HS-27A (cell line): ENCODE measurements around the gene IZUMO1.
A peak's percentile ranks its signal among the peaks of the same experiment; 100 is the strongest.
"Not testable (repeated sequence)": the region's sequence is repeated elsewhere in the genome, so short reads cannot be mapped to it uniquely, and the experiment has no call there.

Experiments
- DNase-seq: peaks from one replicate; pipeline ENCODE4 v3.0.0-alpha.2; 2012; ENCODE audit warnings: low read depth, missing footprints

IZUMO1 gene

DNA sequence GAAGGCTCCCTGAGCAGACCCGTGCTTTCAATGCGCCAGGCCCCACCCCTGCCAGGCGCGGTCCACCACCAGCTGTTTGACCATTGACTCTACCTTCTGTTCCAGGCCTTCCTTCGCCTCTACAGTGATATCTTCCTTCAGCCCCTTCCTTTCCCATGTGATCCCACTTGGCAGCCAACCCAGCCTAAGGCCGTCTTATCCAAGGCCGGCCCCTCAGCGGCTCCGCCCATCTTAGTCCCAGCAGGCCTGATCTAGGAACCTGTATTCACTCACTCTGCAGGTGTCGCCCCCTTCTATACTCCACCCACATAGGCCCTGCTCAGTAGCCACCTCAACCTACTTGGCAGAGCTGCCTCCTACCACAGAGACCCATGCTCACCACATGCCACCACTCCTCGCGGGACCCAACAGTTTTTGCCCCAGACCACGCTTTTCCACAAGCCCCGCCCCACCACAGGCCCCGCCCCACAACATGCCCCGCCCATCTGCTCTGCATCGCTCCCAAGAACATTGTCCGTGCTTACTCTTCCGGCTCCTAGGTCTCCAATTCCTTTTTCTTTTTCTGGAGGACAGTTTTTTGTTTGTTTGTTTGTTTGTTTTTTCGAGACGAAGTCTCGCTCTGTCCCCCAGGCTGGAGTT is 9.2 kb downstream of the IZUMO1 start:
- no peak for DNase-seq

DNA sequence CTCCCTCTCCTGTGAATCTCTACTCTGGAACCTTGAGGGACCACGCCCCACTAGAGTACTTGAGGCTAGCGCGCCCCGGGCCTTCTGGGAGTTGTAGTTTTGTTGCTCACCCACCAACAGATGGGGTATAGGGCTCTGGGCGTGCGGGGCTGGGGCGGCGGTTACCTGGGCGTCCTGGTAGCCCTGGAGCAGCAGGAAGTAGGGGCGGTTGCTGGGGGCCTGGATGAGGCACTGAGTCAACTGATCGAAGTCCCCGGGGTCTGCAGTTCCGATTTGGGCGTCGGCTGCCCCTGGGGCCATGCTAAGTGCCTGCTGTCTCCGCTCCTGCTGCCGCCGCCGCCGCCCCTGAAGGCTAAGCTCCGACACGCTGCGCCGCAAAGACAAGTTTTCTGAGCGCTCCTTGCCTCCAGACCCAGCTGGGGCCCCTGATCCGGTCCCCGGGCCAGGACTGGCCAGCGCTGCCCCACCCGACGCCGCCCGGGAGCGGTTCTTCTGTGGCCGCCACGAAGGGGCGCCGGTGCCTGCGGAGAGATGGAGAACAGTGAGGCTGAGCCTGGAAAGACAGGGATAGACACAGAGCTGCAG is 11.6 kb downstream of the IZUMO1 start:
- no peak for DNase-seq

DNA sequence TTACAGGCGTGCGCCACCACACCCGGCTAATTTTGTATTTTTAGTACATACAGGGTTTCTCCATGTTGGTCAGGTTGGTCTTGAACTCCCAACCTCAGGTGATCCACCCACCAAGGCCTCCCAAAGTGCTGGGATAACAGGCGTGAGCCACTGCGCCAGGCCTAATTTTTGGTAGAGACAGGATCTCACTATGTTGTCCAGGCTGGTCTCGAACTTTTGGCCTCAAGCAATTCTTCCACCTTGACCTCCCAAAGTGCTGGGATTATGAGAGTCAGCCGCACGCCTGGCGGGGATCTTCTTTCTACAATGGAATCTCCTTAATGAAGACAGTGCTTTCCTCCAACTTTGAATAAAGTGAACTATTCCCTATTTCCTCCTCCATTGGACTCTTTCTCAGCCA is 12.1 kb downstream of the IZUMO1 start:
- no peak for DNase-seq

DNA sequence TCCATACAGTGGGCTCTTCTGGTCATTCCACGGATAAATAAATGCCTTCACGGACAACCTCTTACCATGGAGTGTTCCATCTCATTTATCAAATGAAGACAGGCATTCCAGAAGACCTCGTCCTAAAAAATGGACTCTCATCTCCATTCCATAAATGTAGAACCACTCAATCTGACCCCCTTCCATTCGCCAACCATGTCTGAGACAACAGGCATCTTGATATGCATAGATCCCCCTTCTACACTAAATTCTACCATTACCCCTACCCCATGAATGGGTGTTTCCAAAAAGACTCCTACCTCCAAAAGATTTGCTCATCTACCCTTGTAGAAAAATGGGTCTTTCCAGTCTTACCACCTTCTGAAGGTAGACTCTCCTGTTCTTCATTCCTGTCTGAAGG is 15.3 kb downstream of the IZUMO1 start:
- no peak for DNase-seq

DNA sequence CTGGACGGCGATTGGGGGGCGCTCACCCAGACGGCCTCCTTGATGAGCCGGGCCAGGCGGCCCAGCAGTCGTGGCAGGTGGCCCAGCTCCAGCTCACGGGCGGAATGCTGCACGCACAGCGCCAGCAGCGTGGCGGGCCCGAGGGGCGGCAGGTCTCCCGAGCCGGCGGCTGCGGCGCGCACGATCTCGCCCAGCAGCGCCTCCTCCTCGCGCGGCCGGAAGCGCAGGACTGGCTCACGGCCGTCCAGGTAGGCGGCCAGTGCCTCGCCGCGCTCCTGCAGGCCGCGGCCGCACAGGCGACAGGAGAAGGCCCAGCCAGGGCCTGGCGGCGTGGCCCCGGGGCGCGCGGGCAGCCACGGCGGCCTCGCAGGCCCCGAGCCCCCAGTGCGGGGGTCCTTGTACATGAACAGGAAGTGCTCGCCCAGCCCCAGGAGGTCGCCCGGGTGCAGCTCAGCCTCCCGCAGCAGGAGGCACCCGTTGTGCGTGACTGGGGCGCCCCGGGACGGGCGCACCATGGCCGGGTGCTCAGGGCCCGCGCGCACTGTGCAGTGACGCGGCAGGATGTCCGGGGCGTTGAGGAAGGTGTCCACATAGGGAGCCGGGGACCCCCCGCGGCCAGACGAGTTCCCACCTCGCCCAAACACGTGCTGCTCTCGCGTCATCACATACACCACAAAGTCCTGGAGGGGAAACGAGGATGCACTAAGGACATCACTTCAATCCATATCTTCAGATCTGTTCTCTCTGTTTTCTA is 17.6 kb downstream of the IZUMO1 start:
- no peak for DNase-seq

DNA sequence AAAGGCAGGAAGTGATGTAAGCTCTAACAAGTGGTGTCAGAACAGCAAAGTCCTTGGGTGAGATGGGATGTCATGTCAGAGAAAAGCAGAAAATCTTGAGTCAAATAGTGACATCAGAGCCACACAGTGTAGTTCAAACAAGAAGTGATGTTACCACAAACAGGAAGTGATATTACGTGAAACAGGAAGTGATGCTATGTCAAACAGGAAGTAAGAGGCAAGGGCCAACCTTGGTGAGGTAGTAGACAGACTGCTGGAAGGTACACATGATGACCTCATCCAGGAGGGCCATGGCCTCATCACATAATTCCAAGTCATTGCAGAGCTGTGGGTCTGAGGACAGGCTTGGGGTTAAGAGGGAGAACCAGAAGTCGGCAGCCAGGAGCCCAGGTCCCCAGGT is 20.2 kb downstream of the IZUMO1 start:
- DNase-seq = no peak

DNA sequence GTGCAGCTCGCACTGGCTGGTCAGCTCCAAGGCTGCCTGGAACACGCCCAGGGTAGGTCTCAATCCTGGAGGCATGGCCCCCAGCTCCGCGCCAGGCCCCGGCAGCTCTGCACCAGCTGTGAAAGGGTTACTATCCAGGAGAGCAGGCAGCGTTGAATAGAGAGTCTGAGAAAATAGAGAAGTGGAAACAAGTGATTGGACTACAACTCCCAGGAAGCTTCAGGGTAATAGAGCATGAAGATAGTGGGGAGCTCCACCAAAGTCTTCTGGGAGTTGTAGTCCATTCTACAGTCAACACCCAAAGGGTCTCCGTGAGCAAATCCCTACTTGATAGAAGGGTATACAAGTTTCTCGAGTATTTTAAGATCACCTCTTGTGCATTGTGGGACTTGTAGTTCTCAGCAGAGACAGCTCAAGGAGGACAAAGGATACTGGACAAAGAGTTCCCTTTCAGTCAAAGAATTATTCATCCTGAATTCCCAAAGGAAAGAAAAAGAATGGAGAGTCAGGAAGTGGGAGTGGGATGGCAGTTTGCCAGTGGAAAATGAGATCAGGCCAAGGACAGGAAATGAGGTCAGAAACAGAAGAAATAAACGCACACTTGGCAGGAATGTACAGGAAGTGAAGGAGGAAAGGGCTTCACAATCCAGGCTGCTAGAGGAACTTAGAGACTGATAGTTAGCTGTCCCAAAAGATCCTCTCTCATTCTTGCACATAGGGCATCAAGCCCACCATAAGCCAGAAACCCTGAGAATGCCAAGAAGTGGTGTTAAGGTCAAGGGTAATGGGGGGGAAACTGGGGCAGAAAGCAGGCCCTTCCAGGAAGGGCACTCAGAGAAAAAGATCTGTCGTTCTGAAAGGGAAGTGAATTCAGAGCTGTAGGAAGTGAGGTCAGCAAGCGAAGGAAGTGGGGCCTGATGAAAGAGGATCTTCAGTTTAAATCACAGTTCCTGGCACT is 21.6 kb downstream of the IZUMO1 start:
- DNase-seq = peak; percentile 85

DNA sequence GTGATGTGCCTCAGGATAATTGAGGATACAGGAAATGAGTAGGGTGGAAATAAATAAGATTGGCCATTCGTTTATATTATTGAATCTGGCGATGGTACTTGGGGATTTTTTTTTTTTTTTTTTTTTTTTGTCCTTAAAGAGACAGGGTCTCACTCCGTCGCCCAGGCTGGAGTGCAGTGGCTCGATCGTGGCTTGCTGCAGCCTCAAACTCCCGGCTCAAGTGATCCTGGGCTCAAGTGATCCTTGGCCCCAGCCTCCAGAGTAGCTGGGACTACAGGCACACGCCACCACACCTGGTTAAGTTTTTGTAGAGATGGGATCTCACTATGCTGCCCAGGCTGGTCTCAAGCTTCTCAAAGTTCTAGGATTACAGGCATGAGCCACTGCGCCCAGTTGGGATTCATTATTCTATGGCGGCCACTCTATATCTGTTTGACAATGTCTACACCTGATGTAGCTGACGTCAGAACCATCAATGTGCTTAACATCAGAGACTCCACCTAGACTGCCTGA is 24.5 kb downstream of the IZUMO1 start:
- DNase-seq = no peak

DNA sequence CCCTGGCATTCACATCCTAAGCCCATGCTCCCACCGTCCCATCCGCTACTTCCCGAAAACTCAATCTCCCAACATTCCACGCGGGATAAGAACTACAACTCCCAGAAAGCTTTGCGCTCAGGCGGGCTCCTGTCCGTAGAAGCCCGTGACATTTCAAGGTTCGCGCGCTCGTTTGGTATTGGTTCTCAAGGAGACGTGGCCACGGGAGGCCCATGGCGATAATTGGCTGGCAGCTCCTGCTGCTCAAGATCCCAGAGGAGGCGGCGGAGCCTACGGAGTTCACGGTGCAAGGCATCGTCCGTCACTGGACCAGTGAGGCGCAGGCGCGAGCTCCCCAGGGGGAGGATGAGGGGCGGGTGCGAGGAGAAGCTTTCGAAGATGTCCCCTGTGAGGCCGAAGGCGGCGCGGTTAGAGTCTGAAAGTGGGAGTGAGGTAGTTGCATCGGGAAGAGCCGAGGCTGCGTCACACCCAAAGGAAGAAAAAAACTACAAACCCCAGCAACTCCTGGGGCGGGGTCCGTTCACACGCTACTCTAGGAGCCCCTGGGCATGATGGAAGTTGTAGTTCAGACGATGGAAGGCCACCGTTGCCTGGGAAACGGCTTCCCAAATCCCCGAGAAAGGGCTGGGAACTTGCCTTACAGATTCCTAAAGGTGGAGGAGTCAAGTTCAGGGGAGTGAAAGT is 26.0 kb downstream of the IZUMO1 start:
- peak; percentile 99 for DNase-seq

DNA sequence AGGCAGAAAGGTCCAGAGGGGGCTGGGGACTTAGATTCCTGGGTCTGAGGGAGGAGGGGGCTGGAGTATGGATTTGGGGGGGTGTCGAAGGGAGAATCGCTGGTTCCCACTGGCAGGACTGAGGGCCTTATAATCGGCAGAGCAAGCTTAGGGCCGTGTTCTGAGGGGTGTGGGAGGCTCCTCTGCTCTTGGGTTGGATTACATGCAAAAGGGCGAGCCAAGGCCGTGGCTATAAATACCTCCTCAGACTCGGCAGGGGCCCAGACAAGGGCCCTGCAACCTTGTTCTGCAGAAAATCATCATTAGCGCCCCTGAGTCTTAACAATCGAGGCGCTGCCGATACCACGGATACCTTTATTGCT is 26.5 kb downstream of the IZUMO1 start:
- no peak for DNase-seq

DNA sequence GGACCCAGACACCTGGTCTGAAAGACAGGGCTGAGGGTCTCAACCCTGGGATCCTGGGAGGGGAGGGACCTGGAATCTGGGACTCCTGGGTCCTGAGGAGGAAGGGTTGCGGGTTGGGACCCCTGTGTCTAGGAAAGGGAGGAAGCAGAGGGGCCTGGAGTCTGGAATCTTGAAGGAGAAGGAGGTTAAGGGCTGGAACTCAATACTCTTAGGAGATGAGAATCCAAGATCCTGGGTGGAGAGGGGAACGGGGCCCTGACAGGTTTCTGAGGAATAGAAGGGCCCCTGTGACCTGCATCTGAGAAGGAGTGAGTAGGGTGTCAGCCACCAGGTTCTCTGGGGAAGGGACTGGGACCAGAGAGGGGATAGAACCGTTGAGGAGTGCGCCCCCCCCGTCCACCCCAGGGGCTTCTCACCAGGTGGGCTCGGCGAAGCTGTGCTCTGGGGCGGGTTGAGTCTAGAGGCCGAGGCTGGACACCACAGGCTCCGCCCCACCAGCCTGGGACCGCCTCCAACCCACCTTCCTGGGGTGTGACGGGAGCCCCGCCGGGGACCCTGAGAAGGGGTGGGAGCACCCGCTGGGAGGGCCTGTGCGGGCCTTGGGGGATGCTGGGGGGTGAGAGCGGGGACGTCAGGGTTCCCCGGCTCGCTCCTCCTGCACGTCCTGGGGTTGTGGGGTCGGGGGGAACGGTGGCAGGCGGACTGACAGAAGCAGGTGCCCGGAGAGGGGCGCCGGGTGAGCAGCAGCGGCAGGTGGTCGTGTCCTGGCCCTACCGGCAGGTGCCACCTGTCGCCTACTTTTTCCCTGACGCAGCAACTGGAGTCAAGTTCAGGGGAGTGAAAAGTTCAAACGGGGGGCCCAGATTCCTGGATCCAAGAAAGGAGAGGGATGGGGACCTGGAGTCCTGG is 27.2 kb downstream of the IZUMO1 start, which contains the start of gene MAMSTR:
Gene MAMSTR, minus strand, starts transcription at position 463 of the 909 bp plus-strand sequence. CDS start 694 bp downstream, outside the sequence.
- no peak for DNase-seq

DNA sequence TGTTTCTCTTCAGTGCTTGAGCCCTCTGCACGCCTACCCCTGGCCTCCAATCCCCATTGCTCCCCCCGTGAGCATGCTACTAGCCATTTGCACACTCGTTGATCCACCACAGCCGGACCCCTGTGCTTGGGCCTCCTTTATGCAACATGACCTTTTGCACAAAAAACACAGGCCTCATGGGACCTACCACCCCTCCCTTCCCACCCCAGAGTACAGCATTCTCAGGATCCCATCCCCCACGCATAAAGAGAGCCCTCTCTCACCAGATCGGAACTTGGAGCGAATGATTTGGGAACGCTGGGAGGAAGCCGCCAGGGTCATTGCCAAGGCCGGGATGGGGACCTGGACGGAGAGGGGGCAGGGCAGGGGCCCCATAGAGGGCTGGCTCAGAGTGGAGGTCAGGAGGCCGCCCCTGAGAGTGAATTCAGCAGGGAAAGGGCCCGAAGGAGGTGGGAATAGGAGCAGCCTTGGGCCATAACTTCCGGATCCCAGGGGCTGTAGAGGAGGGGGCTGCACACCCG is 27.9 kb downstream of the IZUMO1 start:
- no peak for DNase-seq

DNA sequence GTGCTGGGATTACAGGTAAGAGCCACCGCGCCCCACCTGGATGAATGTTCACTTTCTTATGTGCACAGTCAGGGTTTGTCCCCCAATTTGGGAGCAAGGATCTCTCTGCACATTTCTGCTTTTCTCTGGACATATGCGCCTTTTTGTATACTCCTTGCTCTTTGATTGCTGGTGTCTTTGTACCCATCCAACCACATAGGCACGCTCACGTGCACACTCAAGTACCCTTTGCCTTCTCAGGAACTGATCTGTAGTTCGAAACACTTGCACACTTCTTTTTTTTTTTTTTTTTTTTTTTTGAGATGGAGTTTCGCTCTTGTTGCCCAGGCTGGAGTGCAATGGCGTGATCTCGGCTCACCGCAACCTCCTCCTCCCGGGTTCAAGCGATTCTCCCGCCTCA is 28.6 kb downstream of the IZUMO1 start:
- not testable (repeated sequence) for DNase-seq

DNA sequence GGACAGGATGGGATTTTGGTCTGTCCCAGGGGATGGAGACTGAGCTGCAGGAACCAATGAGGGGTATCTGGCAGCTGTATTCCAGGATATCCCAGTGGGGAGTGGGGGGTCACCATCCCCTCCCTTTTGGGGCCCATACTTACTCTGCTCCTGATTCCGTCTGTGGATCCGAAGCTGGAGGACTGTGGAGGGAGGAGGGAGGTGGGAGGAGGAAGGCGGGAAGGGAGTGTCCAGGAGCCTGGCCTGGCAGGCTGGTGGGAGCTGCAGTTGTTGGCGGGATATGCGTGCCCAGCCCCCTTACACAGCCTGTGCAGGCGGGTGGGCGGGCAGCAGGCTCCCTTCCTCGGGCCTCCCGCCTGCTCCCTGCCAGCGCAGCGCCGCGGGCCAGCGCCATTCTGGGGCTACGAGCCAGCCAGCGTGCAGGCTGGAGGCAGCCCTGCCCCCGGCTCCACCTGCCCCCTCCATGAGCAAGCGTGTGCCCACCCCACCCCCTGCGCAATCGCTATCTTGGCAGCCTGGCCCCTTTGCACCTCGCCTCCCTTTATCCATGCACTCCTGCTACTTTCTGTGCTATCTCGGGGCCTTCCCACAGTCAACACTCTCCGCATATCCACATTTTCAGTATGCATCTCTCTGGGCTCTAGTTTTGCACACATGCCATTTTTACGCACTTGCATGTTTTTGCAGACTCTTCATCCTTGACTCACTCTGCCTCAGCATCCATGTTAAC is 30.0 kb downstream of the IZUMO1 start:
- no peak for DNase-seq

DNA sequence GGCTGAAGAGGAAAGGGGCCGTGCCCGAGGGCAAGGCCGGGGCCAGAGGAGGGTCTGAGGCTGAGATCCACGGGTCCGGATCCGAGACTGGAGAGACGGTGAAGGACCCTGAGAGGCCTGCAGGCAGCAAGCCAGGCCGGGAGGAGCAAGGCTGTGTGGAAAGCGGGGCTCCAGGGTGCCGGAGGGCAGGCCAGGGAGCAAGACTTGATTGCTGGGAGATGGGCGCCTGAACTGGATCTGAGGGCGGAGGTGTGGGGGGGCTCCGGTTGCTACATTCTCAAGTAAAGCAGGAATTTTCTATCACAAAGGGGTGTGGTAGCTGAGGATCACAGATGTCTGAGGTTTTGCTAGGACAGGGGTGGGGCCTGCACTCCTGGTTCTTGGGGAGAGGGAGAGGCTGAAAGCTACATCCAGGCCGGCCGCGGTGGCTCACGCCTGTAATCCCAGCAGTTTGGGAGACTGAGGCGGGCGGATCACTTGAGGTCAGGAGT is 31.0 kb downstream of the IZUMO1 start:
- no peak for DNase-seq

DNA sequence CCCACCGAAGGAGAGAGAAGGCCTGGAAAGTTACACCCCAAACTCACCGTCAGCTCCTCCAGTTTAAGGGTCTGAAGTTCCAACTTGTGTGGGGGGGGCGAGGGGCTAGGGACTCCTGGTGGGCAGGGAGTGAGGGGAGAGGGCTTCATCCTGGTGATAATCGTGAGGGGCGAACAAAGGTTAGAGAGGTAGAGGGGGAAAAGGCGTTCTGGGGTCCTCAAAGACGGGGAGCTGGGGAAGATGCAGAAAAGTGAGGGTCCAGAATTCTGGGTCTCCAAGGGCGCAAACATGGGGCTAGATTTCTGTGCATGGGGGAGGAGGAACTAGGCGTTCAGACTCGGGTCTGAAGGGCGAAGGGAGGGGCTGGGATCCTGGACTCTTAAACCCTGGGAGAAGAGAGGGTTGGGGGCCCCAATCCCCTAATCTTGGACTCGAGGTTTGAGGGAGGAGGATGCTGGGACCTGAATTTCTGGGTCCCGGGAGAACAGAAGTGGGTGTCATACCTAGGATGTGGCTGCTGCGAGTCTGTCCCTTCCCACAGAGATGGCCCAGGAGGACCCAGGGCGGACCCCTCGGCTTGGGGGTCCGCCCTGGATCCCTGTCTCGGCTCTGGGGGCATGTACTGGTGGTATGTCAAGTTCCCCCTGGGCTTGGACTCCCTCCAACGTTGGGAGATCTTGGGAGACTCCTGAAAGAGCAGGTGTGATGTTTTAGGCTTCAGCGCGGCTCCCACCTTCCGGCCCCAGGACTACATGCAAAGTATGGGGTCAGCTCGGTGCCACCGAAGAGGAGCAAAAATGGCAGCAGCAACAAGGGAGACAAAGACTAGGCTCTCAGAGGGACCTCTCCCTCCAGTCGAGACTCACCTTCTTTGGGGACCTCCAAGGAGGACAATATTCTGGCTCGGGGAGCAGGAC is 31.7 kb downstream of the IZUMO1 start:
- no peak for DNase-seq

DNA sequence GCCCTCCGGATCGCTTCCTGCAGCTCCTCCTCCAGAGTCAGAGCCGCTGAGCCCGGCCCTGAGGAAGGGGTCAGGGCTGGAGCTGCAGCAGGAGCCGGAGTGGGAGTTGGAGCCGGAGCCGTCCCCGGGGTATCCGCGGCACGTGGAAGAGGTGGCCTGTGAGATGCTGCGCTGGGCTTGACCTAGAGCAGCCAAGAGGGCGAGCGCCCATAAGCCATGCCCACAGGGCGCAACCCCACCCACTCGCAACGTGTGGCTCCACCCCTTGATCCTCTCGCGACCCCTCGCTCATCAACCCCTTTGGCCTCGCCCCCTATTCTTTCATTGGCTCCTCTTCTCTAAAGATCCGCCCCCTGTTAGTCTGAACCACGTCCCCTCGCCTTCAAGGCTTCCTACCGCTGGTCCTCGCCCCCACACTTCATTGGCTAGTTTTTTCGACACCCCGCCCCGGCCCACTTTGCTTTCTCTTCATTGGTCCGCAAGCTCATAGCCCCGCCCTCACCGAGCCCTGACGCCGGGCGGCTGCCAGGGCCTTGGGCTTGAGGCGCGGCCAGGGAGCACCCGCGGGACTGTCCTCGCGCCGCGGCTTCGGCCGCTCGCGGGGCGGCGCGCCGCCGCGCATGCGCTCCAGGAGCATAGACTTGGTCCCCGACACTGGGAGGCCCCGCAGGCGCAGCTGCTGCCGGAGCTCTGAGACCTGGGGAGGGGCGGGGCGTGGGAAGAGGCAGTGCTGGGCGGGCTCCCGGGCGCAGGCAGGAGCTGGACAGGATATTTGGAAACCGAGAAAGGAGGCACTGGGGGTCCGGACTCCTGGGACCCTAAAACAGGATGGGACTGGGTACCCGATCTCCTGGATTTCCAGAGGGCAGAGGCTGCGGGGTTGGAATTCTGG is 32.6 kb downstream of the IZUMO1 start:
- DNase-seq = peak; percentile 99
